ENCODE results near the gene MYH16. TPM values are rescaled to one million over a fixed set of nuclear protein-coding genes. Genes with fewer than 3 reads are reported as not detected.

MYH16 gene
- total RNA-seq, 1 experiment from 2014 or later = 2.8 TPM

DNA sequence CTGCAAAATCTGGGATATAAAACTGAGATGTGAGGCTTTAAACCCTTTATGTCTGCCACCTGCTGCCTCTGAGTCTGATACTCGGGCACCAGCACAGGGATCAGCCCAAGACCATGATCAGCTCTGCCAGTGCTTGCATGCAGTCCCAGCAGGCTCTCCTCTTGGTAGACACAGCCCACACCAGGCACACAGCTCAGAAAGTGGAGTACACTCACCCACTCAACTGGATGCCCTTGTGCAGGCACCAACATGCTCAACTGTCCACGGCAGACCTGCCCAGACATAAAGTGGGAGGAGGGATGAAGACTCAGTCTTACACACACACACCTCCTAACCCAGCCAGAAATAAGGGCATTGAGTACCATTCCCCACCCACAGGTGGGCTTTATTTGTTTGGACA is 18.2 kb upstream of the MYH16 start:
- POLR2A ChIA-PET (ENCODE audit: unreplicated experiment) = no interaction called here
- intact Hi-C loops (cut with micrococcal nuclease) = no loop called here
- H3K9me2 ChIP-seq (replicated peaks; ENCODE audit: low read length) = no peaks in the 10 kb centered on the region
- no peaks in the 10 kb centered on the region for H4K20me1 ChIP-seq (ENCODE audit: low read length)
- no peak overlapping the region for H3K27ac ChIP-seq (ENCODE audit: low read length)
- no peak overlapping the region for H3K4me3 ChIP-seq (ENCODE audit: low read length)
- H3K27me3 ChIP-seq (ENCODE audit: low read length) = no peaks in the 10 kb centered on the region
- ATAC-seq = no peak
- TF ChIP-seq EZH2 (IDR thresholded peaks at IDR 0.05; ENCODE audit: low read length, unreplicated experiment) (no peak), EZH2phosphoT487 (IDR thresholded peaks at IDR 0.05; ENCODE audit: borderline replicate concordance, low read length) (no peak)
- TF ChIP-seq, protein P1, sequence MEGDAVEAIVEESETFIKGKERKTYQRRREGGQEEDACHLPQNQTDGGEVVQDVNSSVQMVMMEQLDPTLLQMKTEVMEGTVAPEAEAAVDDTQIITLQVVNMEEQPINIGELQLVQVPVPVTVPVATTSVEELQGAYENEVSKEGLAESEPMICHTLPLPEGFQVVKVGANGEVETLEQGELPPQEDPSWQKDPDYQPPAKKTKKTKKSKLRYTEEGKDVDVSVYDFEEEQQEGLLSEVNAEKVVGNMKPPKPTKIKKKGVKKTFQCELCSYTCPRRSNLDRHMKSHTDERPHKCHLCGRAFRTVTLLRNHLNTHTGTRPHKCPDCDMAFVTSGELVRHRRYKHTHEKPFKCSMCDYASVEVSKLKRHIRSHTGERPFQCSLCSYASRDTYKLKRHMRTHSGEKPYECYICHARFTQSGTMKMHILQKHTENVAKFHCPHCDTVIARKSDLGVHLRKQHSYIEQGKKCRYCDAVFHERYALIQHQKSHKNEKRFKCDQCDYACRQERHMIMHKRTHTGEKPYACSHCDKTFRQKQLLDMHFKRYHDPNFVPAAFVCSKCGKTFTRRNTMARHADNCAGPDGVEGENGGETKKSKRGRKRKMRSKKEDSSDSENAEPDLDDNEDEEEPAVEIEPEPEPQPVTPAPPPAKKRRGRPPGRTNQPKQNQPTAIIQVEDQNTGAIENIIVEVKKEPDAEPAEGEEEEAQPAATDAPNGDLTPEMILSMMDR (conservative IDR thresholded peaks at IDR 0.05; ENCODE audit: low read depth, low read length) = no peak
- no TSS peak for BruUV-seq (replicated peaks)
- DNase-seq = no peak
- H3K4me2 ChIP-seq (ENCODE audit: low read length) = no peak overlapping the region
- CTCF ChIA-PET = no interaction called here
- H3F3A ChIP-seq (ENCODE audit: low read length, unreplicated experiment) = no peaks in the 10 kb centered on the region
- no peaks in the 10 kb centered on the region for H3K79me2 ChIP-seq (ENCODE audit: low read length)
- H3K36me3 ChIP-seq (ENCODE audit: low read depth, low read length) = no peaks in the 10 kb centered on the region
- H3K4me1 ChIP-seq (ENCODE audit: insufficient read depth, low read length) = no peaks in the 10 kb centered on the region
- no peak overlapping the region for H3K9ac ChIP-seq (ENCODE audit: low read length)
- H3K9me3 ChIP-seq (ENCODE audit: low read length) = no peaks in the 10 kb centered on the region
- H2AFZ ChIP-seq (ENCODE audit: low read length) = no peak overlapping the region

DNA sequence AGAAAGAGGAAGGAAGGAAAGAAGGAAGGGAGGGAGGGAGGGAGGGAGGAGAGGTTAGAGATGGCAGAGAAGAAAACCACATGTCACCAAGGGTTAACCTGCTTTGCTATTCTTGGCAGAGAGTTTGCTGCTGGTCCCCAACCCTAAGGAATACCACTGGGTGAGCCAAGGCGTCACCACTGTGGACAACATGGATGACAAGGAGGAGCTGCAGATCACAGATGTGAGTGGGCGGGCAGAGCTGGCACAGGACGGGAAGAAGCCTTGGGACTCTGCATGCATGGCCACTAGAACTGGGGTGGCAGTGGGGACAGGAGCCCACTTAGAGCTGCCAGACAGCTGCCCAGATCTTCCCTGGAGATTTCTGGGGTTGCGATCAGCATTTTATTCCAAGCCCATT is 17.2 kb upstream of the MYH16 start:
- DNase-seq (no peak), ATAC-seq (no peak)
- H3K27ac ChIP-seq (ENCODE audit: low read length) = no peak overlapping the region
- H3K9ac ChIP-seq (ENCODE audit: low read length) = no peak overlapping the region
- H3K4me2 ChIP-seq (ENCODE audit: low read length) = no peak overlapping the region
- no peaks in the 10 kb centered on the region for H3F3A ChIP-seq (ENCODE audit: low read length, unreplicated experiment)
- intact Hi-C loops (cut with micrococcal nuclease) = no loop called here
- POLR2A ChIA-PET (ENCODE audit: unreplicated experiment) = no interaction called here
- H3K9me2 ChIP-seq (replicated peaks; ENCODE audit: low read length) = no peaks in the 10 kb centered on the region
- no peak overlapping the region for H3K4me3 ChIP-seq (ENCODE audit: low read length)
- no peak overlapping the region for H2AFZ ChIP-seq (ENCODE audit: low read length)
- CTCF ChIA-PET = no interaction called here
- H3K9me3 ChIP-seq (ENCODE audit: low read length) = no peaks in the 10 kb centered on the region
- no peak for TF ChIP-seq EZH2phosphoT487 (IDR thresholded peaks at IDR 0.05; ENCODE audit: borderline replicate concordance, low read length)
- TF ChIP-seq, protein P1 (conservative IDR thresholded peaks at IDR 0.05; ENCODE audit: low read depth, low read length) = no peak
- TF ChIP-seq EZH2 (IDR thresholded peaks at IDR 0.05; ENCODE audit: low read length, unreplicated experiment) = no peak
- no peaks in the 10 kb centered on the region for H3K27me3 ChIP-seq (ENCODE audit: low read length)
- no TSS peak for BruUV-seq (replicated peaks)
- no peaks in the 10 kb centered on the region for H3K79me2 ChIP-seq (ENCODE audit: low read length)
- no peaks in the 10 kb centered on the region for H3K4me1 ChIP-seq (ENCODE audit: insufficient read depth, low read length)
- H4K20me1 ChIP-seq (ENCODE audit: low read length) = no peaks in the 10 kb centered on the region
- no peaks in the 10 kb centered on the region for H3K36me3 ChIP-seq (ENCODE audit: low read depth, low read length)

DNA sequence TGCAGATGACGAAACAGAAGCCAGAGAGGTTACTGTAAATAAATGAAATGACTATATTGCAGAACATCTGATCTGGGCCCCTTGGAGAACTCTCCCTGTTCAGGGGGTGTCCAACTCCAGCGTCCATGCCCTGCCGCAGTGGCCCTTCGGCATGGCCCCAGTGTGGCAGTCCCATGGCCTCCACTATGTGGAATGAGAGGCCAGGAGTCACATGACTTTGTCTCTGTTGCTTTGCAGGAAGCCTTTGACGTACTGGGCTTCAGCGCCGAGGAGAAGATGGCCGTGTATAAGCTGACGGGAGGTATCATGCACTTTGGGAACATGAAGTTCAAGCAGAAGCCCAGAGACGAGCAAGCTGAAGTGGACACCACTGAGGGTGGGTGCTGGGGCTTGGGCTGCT is 15.6 kb upstream of the MYH16 start:
- Histone ChIP-seq H2AFZ (ENCODE audit: low read length) (no peak overlapping the region), H3F3A (ENCODE audit: low read length, unreplicated experiment) (no peaks in the 10 kb centered on the region), H3K9ac (ENCODE audit: low read length) (no peak overlapping the region), H3K27me3 (ENCODE audit: low read length) (no peaks in the 10 kb centered on the region), H3K4me2 (ENCODE audit: low read length) (no peak overlapping the region), H3K9me3 (ENCODE audit: low read length) (no peaks in the 10 kb centered on the region), H3K36me3 (ENCODE audit: low read depth, low read length) (no peaks in the 10 kb centered on the region), H3K4me1 (ENCODE audit: insufficient read depth, low read length) (no peaks in the 10 kb centered on the region), H3K27ac (ENCODE audit: low read length) (no peak overlapping the region), H3K9me2 (replicated peaks; ENCODE audit: low read length) (no peaks in the 10 kb centered on the region), H4K20me1 (ENCODE audit: low read length) (no peaks in the 10 kb centered on the region), H3K79me2 (ENCODE audit: low read length) (no peaks in the 10 kb centered on the region), H3K4me3 (ENCODE audit: low read length) (no peak overlapping the region)
- TF ChIP-seq EZH2 (IDR thresholded peaks at IDR 0.05; ENCODE audit: low read length, unreplicated experiment) (no peak), EZH2phosphoT487 (IDR thresholded peaks at IDR 0.05; ENCODE audit: borderline replicate concordance, low read length) (no peak)
- TF ChIP-seq, protein P1 (conservative IDR thresholded peaks at IDR 0.05; ENCODE audit: low read depth, low read length) = no peak
- no TSS peak for BruUV-seq (replicated peaks)
- ChIA-PET POLR2A (ENCODE audit: unreplicated experiment) (no interaction called here), CTCF (no interaction called here)
- no peak for DNase-seq
- ATAC-seq = no peak
- intact Hi-C loops (cut with micrococcal nuclease) = no loop called here
